HG02840 (cell line): ENCODE measurements around the gene SOWAHC.
"Not testable (repeated sequence)": the region's sequence is repeated elsewhere in the genome, so short reads cannot be mapped to it uniquely, and the experiment has no call there.

ENCODE experiments used
- ATAC-seq: cut with Tn5 transposase; IDR thresholded peaks from one replicate; pipeline ENCODE4 v1.9.1; 2021; ENCODE audit warnings: mild to moderate bottlenecking, moderate library complexity, moderate number of reproducible peaks; ENCODE audit not compliant: unreplicated experiment, low FRiP score

SOWAHC gene, protein sequence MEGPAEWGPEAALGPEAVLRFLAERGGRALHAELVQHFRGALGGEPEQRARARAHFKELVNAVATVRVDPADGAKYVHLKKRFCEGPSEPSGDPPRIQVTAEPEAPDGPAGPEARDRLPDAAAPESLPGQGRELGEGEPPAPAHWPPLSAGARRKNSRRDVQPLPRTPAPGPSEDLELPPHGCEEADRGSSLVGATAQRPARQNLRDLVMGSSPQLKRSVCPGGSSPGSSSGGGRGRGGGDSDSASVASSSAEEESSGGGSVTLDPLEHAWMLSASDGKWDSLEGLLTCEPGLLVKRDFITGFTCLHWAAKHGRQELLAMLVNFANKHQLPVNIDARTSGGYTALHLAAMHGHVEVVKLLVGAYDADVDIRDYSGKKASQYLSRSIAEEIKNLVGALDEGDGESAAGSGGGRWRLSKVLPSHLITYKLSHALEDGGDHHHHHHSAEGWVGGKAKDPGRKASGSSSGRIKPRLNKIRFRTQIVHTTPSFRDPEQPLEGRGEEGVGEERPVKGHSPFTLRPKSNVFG

GRCh38 chr2:109613922-109614714, at the start of gene SOWAHC, which contains the start of gene SEPTIN10:
Gene SOWAHC (plus strand): TSS chr2:109614364. CDS start chr2:109614490, 126 bp downstream.
Gene SEPTIN10 (minus strand): TSS chr2:109613966. CDS start chr2:109613827, 139 bp downstream.
- ATAC-seq, result peak; percentile 71

GRCh38 chr2:109575373-109575772, 38.8 kb upstream of the SOWAHC start:
- no peak for ATAC-seq

DNA sequence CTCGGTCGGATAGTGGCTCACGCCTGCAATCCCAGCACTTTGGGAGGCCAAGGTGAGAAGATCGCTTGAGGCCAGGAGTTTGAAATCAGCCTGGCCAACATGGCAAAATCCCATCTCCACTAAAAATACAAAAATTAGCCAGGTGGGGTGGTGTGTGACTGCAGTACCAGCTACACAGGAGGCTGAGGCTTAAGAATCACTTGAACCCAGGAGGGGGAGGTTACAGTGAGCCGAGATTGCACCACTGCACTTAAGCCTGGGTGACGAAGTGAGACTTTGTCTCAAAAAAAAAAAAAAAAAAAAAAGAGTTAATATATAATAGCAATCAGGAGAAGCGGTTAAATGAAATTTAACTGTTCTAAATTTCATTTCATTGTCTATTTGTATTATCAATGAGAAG, 36.5 kb upstream of the SOWAHC start:
- not testable (repeated sequence) for ATAC-seq

DNA sequence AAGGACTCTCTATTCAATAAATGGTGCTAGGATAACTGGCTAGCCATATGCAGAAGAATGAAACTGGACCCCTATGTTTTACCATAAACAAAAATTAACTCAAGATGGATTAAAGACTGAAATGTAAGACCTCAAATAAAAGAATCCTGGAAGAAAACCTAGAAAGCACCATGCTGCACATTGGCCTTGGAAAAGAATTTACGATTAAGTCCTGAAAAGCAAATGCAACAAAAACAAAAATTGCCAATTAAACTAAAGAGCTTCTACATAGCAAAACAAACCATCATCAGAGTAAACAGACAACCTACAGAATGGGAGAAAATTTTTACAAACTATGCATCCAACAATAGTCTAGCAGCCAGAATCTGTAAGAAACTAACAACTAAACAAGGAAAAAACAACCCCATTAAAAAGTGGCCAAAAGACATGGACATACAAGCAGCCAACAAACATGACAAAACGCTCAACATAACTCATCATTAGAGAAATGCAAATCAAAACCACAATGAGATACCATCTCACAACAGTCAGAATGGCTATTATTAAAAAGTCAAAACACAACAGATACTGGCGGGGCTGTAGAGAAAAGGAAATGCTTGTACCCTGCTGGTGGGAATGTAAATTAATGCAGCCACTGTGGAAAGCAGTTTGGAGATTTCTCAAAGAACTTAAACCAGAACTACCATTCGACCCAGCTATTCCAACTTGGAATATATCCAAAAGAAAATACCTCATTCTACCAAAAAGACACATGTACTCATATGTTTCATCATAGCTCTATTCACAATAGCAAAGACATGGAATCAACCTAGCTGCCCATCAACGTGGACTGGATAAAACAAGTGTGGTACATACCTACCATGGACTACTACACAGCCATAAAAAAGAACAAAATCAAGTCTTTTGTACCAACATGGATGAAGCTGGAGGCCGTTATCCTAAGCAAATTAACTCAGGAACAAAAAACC, 31.0 kb upstream of the SOWAHC start:
- no peak for ATAC-seq

- ATAC-seq, result no peak
These were observed 27.5 kb upstream of the SOWAHC start for GRCh38 chr2:109586687-109587086.

- ATAC-seq, result no peak
These were observed 23.0 kb upstream of the SOWAHC start for GRCh38 chr2:109591206-109591605.

GRCh38 chr2:109592905-109593304, 21.3 kb upstream of the SOWAHC start:
- ATAC-seq, result no peak

- ATAC-seq, result no peak
These were observed 19.8 kb upstream of the SOWAHC start for GRCh38 chr2:109594246-109594885.

DNA sequence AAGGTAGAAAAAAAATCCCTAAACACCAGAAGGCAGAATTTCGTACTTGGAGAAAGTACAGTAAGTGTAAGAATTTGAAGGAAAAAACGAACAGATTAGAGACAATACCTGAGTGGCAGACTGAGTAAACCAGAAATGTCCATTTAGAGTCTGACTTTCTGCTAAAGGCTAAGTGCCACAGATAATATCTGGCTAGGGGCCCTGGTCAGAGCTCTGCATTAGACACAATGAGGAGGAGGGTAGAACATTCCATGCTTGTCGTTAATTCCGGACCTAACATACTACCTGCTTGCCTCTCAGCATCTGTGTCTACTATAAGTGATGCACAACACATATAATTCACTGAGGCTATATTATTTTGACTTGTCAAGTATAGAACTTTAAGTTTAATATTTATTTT, 18.5 kb upstream of the SOWAHC start:
- ATAC-seq, result no peak

DNA sequence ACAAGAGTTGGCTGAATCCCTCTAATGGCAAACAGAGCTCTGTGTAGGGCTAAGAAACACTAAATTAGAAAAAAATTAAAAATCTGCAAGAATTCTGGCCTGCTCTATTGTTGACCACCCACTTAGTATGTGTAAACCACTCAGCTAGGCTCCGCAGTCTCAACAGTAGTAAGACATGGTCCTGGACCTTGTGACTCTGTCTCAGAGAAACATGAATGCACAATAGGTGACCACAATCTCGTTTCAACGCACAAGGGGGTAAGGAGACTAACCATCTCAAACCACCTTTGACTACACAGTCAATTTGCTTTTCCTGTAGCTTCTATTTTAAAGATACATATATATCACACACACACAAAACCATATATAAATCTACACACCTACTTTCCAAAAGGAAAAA, 16.9 kb upstream of the SOWAHC start:
- ATAC-seq, result no peak

DNA sequence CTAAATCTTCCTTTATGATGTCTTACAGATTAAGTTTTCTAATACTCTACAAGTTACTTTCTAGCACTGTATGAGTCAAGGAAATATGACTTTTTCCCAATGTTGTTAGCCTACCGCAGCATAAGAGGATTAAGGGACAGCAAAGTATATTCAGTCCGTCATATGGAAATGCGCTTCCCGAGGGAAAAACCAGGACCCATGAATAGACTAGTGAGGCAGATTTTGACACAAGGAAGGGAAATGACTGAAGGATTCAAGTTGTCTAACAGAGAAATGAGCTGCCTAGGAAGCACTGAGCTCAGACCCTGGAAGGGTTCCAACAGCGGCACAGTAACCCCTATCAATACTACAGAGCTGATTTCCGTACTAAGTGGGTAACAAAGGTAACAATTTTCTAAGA, 12.4 kb upstream of the SOWAHC start:
- ATAC-seq, result no peak

DNA sequence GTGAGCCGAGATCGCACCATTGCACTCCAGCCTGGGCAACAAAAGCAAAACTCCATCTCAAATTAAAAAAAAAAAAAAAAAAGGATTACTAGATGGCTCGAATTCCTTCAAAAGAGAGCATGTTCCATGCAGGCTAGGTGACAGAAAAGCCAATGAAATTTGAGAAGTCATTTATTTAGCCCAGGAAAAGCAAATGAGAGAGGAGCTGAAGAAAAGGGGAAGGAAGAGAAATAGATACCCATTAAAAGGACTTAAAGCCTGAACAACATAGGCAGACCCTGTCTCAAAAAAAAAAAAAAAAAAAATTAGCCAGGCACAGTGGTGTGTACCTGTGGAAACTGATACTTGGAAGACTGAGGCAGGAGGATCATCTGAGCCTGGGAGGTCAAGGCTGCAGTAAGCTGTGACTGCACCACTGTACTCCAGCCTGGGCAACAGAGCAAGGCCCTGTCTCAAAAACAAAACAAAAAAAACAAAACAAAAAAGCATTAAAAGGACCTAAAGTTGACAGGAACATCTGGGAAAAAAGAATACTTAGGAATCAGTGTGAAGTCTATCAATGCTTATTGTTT, 11.5 kb upstream of the SOWAHC start:
- ATAC-seq, result no peak

DNA sequence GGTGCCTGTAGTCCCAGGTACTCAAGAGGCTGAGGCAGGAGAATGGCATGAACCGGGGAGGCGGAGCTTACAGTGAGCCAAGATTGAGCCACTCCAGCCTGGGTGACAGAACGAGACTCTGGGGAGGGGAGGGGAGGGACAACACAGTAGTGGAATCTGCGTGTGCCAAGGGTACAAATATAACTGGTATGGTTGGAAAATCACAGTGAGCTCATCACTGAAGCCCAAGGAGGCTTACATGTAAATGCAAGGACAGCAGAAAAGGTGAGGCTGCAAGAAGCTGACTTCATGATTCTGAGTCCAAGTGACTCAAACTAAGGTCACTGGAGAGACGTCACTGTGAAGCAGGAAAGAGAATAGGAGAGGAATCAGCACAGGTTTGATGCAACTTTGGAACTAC, 9.6 kb upstream of the SOWAHC start:
- ATAC-seq, result no peak

GRCh38 chr2:109607766-109608165, 6.4 kb upstream of the SOWAHC start:
- ATAC-seq, result no peak

- ATAC-seq, result no peak
These were observed 4.7 kb upstream of the SOWAHC start for GRCh38 chr2:109609352-109610024.

DNA sequence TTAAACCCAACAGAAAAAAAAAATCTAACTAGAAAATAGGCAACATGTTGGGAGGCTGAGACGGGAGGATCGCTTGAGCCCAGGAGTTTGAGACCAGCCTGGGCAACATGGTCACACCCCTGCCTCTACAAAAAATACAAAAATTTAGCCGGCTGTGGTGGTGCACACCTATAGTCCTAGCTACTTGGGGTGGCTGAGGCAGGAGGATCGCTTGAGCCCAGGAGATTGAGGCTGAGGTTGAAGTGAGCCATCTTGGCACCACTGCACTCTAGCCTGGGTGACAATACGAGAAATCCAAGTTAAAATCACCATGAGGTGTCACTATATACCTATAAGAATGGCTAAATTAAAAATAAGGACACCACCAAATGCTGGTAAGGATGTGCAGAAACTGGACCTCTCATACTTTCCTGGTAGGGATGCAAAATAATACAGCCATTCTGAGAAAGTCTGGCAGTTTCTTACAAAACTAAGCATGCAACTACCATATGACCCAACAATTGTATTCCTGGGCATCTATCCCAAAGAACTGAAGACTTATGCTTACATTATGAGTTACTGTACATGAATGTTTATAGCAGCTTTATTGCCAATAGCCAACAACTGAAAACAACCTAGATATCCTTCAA, 2.6 kb upstream of the SOWAHC start:
- no peak for ATAC-seq

- ATAC-seq, result no peak
These were observed 863 bp upstream of the SOWAHC start for GRCh38 chr2:109613081-109613921.
